ENCODE data around the gene PNMT. TPM values are rescaled to one million over a fixed set of nuclear protein-coding genes. Genes with fewer than 3 reads are reported as not detected.
A peak's percentile ranks its signal among the peaks of the same experiment; 100 is the strongest.

Gene PNMT
- polyA plus RNA-seq, 3 donors from 2014 or later = 1.4 to 1.6 TPM; not detected in 1

DNA sequence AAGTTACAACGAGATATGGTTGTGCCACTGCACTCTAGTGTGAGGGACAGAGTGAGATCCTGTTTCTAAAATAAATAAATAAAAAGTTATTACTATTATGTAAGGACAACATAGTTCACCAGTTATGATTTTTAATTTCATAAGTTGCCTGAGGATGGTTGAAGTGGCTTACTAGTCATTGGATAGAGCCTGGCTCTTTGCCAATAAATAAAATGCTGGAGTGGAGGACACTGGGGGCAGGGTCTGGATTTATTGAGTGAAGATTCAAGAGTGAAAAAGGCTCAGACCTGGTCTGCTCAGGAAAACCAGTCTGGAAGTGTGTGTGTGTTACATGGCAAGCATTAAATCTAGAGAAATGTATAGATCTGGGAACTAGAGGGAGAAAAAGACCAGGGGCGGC is 29.2 kb upstream of the PNMT start:
- no peaks in the 10 kb centered on the region for H3K9me3 Mint-ChIP-seq
- peaks cover 0 to 8% (median 3%) of the 10 kb centered on the region in 3 donors for H3K27me3 Mint-ChIP-seq (ENCODE audit: low read depth in 3 of 3)
- no peaks in the 10 kb centered on the region for H3K36me3 Mint-ChIP-seq
- H3K4me1 Mint-ChIP-seq = peaks cover 72 to 73% of the 10 kb centered on the region in 2 donors
- DNase-seq = no peak
- peak overlapping the region in 5 of 6 donors; percentile 49 to 96 (median 61) for H3K27ac Mint-ChIP-seq
- H3K4me3 Mint-ChIP-seq = peak overlapping the region; percentile 33 to 99 (median 63)

DNA sequence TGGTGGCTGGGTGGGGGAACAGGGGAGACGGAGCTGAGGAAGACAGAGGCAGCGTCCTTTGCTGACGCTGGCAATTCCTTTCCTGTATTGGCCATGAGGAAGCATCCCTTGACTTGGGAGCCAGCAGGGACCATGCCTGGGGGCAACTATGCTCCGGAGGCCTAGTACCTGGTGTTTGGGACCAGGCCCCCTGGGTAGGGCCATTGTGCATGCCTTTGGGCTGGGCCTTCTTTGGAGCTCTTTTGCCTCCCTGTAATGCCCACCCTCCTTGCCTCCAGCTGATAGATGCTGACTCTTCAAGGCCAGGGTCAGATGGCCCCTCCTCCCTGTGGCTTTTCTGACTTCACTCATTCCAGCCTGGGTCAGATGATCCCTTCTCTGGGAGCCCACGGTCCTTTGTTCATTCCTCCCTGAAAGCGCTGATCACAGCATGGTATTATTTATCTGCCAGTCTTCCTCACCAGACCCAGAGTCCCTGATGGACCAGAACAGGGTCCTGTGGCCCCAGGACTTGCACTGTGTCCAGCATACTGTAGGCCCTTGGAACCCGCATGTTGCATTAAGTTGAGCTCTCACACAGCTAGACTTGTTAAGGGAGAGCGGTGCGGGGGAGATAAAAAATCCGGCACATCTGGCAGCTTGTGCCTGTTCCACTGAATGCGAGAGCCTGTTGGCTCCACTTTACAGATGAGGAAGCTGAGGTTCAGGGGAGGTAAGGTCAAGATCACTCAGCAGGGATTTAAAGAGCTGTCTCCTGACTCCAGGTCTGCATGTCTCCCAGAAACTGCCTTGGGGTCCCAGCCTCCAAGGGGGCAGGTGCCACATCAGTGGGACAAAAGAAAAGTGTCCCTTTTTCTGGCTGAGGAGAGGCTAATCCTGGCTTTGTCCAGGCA is 28.4 kb upstream of the PNMT start:
- H3K4me1 Mint-ChIP-seq = peaks cover 75 to 78% of the 10 kb centered on the region in 2 donors
- H3K4me3 Mint-ChIP-seq = peak overlapping the region; percentile 54 to 63 (median 55)
- H3K9me3 Mint-ChIP-seq = no peaks in the 10 kb centered on the region
- H3K27ac Mint-ChIP-seq = peak overlapping the region; percentile 43 to 96 (median 72)
- DNase-seq = no peak
- H3K27me3 Mint-ChIP-seq (ENCODE audit: low read depth in 3 of 3) = peaks cover 0 to 8% (median 4%) of the 10 kb centered on the region in 3 donors
- H3K36me3 Mint-ChIP-seq = no peaks in the 10 kb centered on the region

DNA sequence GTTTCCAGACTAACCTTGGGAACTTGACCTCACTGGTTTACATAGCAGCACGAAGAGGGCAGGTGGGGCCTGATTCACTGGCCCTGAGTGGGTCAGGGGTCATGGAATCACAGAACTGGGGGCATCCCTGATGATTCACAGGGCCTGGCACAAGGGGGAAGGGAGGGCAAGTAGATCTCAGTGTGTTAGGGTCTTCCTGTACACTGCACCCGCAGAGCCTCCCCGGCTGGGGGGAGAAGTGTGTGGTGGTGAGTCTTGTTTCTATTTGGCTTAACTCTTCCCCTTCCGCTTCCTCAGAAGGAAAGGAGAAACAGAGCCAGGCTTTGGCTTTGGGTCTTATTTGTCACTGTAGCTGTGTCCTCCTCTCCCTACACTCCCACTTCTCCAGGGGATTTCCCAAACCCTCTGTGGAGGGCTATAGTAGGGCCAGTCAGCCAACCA is 27.6 kb upstream of the PNMT start:
- H3K27ac Mint-ChIP-seq = peak overlapping the region; percentile 12 to 96 (median 65)
- H3K36me3 Mint-ChIP-seq = no peaks in the 10 kb centered on the region
- H3K4me1 Mint-ChIP-seq = peaks cover 83 to 86% of the 10 kb centered on the region in 2 donors
- H3K4me3 Mint-ChIP-seq = peak overlapping the region; percentile 41 to 76 (median 61)
- no peaks in the 10 kb centered on the region for H3K9me3 Mint-ChIP-seq
- peaks cover 0 to 6% (median 5%) of the 10 kb centered on the region in 3 donors for H3K27me3 Mint-ChIP-seq (ENCODE audit: low read depth in 3 of 3)
- DNase-seq = no peak

DNA sequence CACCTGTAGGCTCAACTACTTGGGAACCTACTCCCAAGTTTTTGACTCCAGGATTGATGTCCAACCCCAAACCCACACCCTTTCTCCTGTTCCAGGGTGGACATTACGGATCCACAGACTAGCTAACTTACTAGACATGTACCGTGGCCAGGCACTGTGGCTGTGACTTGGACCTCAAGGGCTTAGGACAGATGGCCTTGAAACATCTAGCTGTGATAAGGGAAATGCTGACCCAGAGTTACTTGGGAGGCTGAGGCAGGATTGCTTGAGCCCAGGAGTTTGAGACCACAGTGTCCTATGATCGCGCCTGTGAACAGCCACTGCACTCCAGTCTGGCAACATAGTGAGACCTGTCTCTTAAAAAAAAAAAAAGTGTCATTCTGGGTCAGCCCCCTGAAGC is 27.2 kb upstream of the PNMT start:
- Mint-ChIP-seq H3K27me3 (ENCODE audit: low read depth in 3 of 3) (peaks cover 0 to 6% (median 5%) of the 10 kb centered on the region in 3 donors), H3K4me1 (peaks cover 86 to 87% of the 10 kb centered on the region in 2 donors), H3K9me3 (no peaks in the 10 kb centered on the region), H3K27ac (peak overlapping the region in 2 of 6 donors; percentile 29 to 96), H3K36me3 (no peaks in the 10 kb centered on the region), H3K4me3 (peak overlapping the region in 3 of 5 donors; percentile 50 to 76 (median 61))
- DNase-seq = no peak

DNA sequence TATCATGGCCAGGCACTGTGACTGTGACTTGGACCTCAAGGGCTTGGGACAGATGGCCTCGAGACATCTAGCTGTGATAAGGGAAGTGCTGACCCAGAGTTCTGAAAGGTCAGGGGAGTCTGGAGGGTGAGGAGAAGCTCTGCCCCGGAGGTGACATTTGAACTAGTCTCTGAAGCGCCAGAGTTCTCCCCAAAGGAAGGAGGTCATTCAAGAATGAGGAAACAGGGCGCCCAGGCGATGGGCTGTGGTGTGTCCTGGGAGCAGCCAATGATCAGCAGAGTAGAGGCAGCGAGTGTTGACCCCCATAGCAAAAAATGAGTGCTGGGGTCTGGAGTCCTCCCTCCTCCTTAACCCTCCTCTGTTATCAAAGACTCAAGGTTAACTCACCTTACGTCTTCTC is 26.4 kb upstream of the PNMT start:
- no peaks in the 10 kb centered on the region for H3K36me3 Mint-ChIP-seq
- no peak for DNase-seq
- no peaks in the 10 kb centered on the region for H3K9me3 Mint-ChIP-seq
- H3K4me1 Mint-ChIP-seq = peaks cover 86 to 93% of the 10 kb centered on the region in 2 donors
- peak overlapping the region; percentile 20 to 72 (median 43) for H3K27ac Mint-ChIP-seq
- H3K4me3 Mint-ChIP-seq = peak overlapping the region in 1 of 5 donors; percentile 17
- H3K27me3 Mint-ChIP-seq (ENCODE audit: low read depth in 3 of 3) = peaks cover 0 to 6% (median 3%) of the 10 kb centered on the region in 3 donors

DNA sequence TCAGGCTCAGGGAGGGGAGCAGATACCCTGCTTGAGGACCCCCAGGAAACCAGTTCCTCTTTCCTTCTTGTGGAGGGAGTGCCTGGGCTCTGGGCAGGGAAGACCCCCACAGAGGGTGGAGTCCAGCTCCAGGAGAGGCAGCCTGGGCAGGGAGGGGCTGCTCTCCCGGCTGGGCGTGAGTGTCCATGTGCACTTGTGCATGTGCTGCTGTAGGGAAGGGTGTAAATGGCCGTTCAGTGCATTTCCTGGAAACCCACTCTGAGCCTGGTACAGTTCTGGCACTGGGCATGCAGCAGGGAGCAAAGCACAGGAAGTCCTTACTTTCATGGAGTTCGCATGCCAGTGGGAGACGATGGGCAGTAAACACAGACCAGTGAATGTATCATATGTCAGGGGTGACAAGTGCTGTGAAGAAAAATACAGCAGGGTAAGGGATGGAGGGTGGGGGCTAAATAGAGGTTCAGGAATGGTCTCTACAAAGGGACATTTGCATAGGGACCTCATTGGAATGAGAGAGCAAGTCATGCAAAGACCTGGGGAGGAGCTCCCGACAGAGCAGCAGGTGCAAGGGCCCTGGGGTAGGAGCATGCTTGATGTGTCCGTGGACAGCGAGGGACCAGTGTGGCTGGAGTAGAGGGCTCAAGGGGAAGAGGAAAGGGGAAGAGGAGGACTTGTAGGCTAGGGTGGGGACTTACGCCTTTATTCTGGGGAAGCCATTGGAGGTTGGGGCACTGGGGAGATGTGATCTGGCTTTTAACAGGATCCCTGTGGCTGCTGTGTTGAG is 25.8 kb upstream of the PNMT start:
- peak overlapping the region in 2 of 5 donors; percentile 0 to 36 for H3K4me3 Mint-ChIP-seq
- peaks cover 85 to 92% of the 10 kb centered on the region in 2 donors for H3K4me1 Mint-ChIP-seq
- H3K36me3 Mint-ChIP-seq = no peaks in the 10 kb centered on the region
- peak overlapping the region in 5 of 6 donors; percentile 51 to 88 (median 55) for H3K27ac Mint-ChIP-seq
- no peaks in the 10 kb centered on the region for H3K9me3 Mint-ChIP-seq
- H3K27me3 Mint-ChIP-seq (ENCODE audit: low read depth in 3 of 3) = peaks cover 0 to 6% (median 0%) of the 10 kb centered on the region in 3 donors
- no peak for DNase-seq

DNA sequence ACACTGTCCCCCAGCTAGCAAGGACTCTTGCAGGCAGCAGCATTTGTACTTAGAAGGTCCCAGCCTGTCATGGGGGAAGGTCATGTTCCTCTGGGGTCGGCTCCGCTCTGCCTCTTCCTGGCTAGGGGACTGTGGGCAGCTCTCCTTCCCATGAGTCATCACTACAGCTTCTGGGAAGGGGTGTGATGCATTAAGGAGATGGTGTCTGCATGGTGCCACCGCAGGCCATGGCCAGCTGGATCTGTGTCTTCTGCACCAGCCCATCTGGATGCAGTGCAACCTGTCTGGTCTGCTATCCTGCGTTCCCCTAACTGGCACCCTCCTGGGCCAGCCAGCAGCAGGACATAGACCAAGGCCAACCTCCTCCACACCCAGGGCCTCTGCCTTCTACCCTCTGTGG is 25.0 kb upstream of the PNMT start:
- no peak for DNase-seq
- Mint-ChIP-seq H3K27me3 (ENCODE audit: low read depth in 3 of 3) (peaks cover 0 to 3% (median 0%) of the 10 kb centered on the region in 3 donors), H3K4me3 (peak overlapping the region in 2 of 5 donors; percentile 28 to 36), H3K27ac (peak overlapping the region in 5 of 6 donors; percentile 2 to 88 (median 53)), H3K36me3 (no peaks in the 10 kb centered on the region), H3K4me1 (peaks cover 79 to 84% of the 10 kb centered on the region in 2 donors), H3K9me3 (no peaks in the 10 kb centered on the region)

DNA sequence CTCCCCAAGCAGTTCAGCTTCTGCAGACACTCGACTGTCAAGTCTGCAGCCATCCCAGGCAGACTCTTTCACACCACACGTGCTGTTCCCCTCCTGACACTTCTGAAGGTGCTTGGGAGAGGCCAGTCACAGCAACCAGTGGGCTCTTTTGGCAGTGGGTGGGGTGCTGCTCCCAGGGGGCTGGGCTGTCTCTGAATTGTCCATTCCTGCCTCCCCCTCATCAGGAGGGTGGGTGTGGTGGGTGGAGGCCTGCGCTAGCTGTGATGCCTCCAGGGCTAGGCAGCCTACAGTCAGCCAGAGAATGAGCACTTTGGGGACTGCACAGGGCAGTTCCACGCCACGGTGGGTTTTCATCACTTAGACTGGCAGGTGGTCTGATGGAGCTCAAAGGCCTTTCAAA is 21.0 kb upstream of the PNMT start:
- H3K4me1 Mint-ChIP-seq = peaks cover 72 to 74% of the 10 kb centered on the region in 2 donors
- H3K9me3 Mint-ChIP-seq = no peaks in the 10 kb centered on the region
- no peaks in the 10 kb centered on the region for H3K36me3 Mint-ChIP-seq
- DNase-seq = no peak
- no peak overlapping the region for H3K4me3 Mint-ChIP-seq
- no peak overlapping the region for H3K27ac Mint-ChIP-seq
- peaks cover 2 to 3% (median 2%) of the 10 kb centered on the region in 3 donors for H3K27me3 Mint-ChIP-seq (ENCODE audit: low read depth in 3 of 3)

DNA sequence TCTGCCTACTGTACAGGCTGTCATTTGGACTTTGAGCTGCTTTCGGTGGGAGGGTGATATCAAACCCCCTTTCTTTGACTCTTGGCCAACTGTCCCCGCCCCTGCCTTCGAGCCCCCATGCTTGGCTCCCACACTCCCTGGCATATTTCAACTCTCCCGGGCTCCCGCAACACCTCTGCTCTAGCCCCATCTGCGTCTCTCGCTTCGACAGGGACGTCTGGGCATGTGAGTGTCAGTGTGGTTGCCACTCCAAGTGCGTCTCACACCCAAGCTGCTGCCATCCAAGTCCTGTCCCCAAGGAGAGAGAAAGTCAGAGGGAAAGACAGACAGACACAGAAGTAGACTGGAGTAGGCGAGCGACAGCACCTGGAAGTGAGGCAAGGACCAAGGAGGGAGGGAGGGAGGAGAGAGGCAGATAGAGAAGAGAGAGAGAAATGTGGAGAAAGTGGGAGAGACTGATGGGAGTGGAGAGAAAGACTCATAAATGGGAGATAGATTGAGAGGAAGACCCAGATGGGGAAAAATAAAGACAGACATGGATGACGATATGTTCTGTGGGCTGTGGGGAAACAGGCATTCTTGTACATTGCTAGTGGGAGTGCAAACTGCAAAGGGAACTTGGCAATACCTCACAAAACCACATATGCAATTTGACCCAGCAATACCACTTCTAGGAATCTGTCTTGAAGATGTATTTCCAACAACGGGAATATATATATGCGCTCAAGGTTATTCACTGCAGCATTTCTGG is 19.5 kb upstream of the PNMT start:
- peaks cover 64 to 67% of the 10 kb centered on the region in 2 donors for H3K4me1 Mint-ChIP-seq

DNA sequence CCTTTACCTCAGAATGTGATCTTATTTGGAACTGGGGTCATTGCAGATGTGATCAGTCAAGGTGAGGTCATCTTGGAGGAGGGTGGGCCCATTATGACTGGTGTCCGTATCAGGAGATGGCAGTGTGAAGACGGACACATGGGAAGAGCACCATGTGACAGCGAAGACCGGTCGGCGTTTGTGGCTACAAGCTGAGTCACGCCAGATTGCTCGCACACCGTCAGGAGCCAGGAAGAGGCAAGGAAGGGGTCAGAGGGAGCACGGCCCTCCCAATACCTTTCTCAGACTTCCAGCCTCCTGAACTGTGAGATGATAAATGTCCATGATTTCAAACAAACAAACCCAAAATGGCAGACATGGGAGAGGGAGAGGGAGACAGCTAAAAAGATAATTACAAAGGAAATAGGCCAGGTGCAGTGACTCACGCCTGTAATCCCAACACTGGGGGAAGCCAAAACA is 18.1 kb upstream of the PNMT start:
- no peaks in the 10 kb centered on the region for H3K36me3 Mint-ChIP-seq
- peaks cover 2 to 4% (median 2%) of the 10 kb centered on the region in 3 donors for H3K27me3 Mint-ChIP-seq (ENCODE audit: low read depth in 3 of 3)
- no peaks in the 10 kb centered on the region for H3K9me3 Mint-ChIP-seq
- DNase-seq = no peak
- no peak overlapping the region for H3K4me3 Mint-ChIP-seq
- H3K27ac Mint-ChIP-seq = peak overlapping the region in 4 of 6 donors; percentile 15 to 76 (median 60)
- peaks cover 59 to 62% of the 10 kb centered on the region in 2 donors for H3K4me1 Mint-ChIP-seq

More for the DNA sequence above, 19.5 kb upstream of the PNMT start:
- no peaks in the 10 kb centered on the region for H3K36me3 Mint-ChIP-seq
- no peak for DNase-seq
- H3K9me3 Mint-ChIP-seq = no peaks in the 10 kb centered on the region
- H3K27me3 Mint-ChIP-seq (ENCODE audit: low read depth in 3 of 3) = peaks cover 2 to 5% (median 2%) of the 10 kb centered on the region in 3 donors
- peak overlapping the region in 3 of 6 donors; percentile 2 to 67 (median 34) for H3K27ac Mint-ChIP-seq
- H3K4me3 Mint-ChIP-seq = no peak overlapping the region

DNA sequence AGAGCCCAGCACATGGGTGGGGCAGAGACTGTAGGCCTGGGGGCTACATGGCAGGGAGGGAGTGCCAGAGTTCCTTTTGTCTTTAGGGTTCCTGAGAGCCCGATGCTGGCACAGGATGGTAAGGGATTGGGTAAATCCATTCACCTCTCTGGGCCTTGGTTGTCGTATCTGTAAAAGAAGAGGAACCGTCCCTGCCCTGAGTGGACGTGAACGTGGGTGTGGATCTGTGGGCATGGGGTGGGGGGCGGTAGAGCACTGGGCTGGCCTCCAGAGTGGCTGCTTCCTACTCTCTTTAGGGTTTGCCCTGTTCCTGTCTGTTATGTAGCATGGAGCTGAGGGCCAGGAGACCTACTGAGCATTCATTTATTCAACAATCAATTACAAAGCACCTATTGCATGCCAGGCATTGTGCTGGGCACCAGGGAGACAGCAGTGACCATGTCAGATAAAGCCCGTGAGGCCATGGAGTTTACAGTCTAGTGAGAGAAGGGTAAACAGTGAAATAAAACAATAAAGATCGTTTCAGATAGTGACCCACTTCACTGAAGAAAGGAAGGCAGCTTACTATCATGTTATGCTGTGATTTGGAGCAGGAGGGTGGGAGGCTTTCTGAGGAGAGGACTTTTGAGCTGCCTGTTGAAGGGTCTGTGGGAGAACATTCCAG is 16.2 kb upstream of the PNMT start:
- Mint-ChIP-seq H3K27ac (peak overlapping the region; percentile 50 to 81 (median 54)), H3K4me3 (no peak overlapping the region), H3K27me3 (ENCODE audit: low read depth in 3 of 3) (peaks cover 2 to 5% (median 4%) of the 10 kb centered on the region in 3 donors), H3K4me1 (peaks cover 51 to 52% of the 10 kb centered on the region in 2 donors), H3K9me3 (no peaks in the 10 kb centered on the region), H3K36me3 (no peaks in the 10 kb centered on the region)
- no peak for DNase-seq

DNA sequence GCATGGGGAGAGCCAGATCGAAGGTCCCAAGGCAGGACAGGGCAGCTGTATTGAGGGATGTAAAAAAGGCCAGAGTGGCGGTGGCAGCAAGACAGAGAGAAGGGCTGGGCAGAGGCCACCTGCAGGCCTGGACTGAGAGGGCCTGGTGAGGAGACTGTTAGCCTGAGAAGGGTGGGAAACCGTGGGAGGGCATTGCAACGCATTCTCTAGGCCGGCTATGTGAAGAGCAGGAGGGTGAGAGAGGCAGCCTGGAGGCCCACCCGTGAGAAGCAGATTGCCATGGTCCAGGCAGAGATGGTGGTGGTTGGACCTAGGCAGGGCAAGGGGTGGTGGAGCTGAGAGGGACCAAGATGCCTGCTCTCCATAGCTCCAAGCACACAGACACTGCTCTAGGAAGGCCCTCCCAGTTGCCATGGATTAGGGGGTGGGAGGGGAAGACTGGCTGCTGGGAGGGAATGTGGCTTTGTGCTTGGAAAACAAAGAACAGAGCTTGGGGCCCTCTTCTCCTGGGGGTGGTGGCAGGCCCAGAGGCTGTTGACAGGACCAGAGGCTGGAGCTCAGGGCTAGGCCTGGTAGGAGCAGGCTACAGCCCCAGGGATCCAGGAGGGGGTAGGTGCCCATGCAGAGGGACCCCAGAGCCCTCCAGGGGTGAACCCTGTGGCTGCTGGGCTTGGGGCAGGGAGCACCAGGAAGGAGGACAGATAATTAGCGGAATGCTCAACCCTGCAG is 15.5 kb upstream of the PNMT start:
- Mint-ChIP-seq H3K4me1 (peaks cover 48 to 52% of the 10 kb centered on the region in 2 donors), H3K4me3 (no peak overlapping the region), H3K27me3 (ENCODE audit: low read depth in 3 of 3) (peaks cover 2 to 5% (median 4%) of the 10 kb centered on the region in 3 donors), H3K9me3 (no peaks in the 10 kb centered on the region), H3K27ac (peak overlapping the region; percentile 7 to 81 (median 54)), H3K36me3 (no peaks in the 10 kb centered on the region)
- no peak for DNase-seq

Data from immature natural killer cell (primary cell).